Fibroblast of upper back skin (primary cell): ENCODE data around the gene NCAM2.
"Not testable (repeated sequence)": the region's sequence is repeated elsewhere in the genome, so short reads cannot be mapped to it uniquely, and the experiment has no call there.

Experiments used
- DNase-seq: peaks from one replicate; pipeline ENCODE4 v3.0.0-alpha.2; 2013

NCAM2 gene

GRCh38 chr21:21111309-21111920, 113.2 kb downstream of the NCAM2 start:
- DNase-seq = no peak

GRCh38 chr21:21114461-21114860, 116.3 kb downstream of the NCAM2 start:
- DNase-seq = no peak

GRCh38 chr21:21119091-21119490, 120.9 kb downstream of the NCAM2 start:
- no peak for DNase-seq

- DNase-seq = no peak
These were observed 124.5 kb downstream of the NCAM2 start for GRCh38 chr21:21122680-21123079.

GRCh38 chr21:21132390-21132789, 134.2 kb downstream of the NCAM2 start:
- DNase-seq = no peak

GRCh38 chr21:21137986-21138385, 139.8 kb downstream of the NCAM2 start:
- DNase-seq = peak; percentile 79

GRCh38 chr21:21146587-21147373, 148.6 kb downstream of the NCAM2 start:
- no peak for DNase-seq

- no peak for DNase-seq
These were observed 149.2 kb downstream of the NCAM2 start for GRCh38 chr21:21147374-21147745.

- DNase-seq = no peak
These were observed 149.8 kb downstream of the NCAM2 start for GRCh38 chr21:21148009-21148408.

GRCh38 chr21:21148514-21148913, 150.3 kb downstream of the NCAM2 start:
- DNase-seq = no peak

- DNase-seq = not testable (repeated sequence)
These were observed 151.2 kb downstream of the NCAM2 start for GRCh38 chr21:21149445-21149844.

- DNase-seq = no peak
These were observed 153.0 kb downstream of the NCAM2 start for GRCh38 chr21:21151231-21151630.

GRCh38 chr21:21156397-21156796, 158.2 kb downstream of the NCAM2 start:
- DNase-seq = no peak

GRCh38 chr21:21156957-21157356, 158.7 kb downstream of the NCAM2 start:
- DNase-seq = peak; percentile 68

GRCh38 chr21:21158376-21158918, 160.2 kb downstream of the NCAM2 start:
- DNase-seq = no peak

GRCh38 chr21:21159253-21159899, 161.2 kb downstream of the NCAM2 start:
- DNase-seq = peak; percentile 7

- no peak for DNase-seq
These were observed 164.6 kb downstream of the NCAM2 start for GRCh38 chr21:21162786-21163185.

- DNase-seq = peak; percentile 78
These were observed 165.7 kb downstream of the NCAM2 start for GRCh38 chr21:21163904-21164303.

- peak; percentile 96 for DNase-seq
These were observed 166.9 kb downstream of the NCAM2 start for GRCh38 chr21:21165063-21165645.

- DNase-seq = no peak
These were observed 176.5 kb downstream of the NCAM2 start for GRCh38 chr21:21174676-21175075.

GRCh38 chr21:21175798-21176334, 177.7 kb downstream of the NCAM2 start:
- DNase-seq = no peak

- no peak for DNase-seq
These were observed 179.3 kb downstream of the NCAM2 start for GRCh38 chr21:21177353-21177986.
